ENCODE results near the gene HDAC11.
A peak's percentile ranks its signal among the peaks of the same experiment; 100 is the strongest.
"Not testable (repeated sequence)": the region's sequence is repeated elsewhere in the genome, so short reads cannot be mapped to it uniquely, and the experiment has no call there.

HDAC11 gene

GRCh38 chr3:13507570-13508339 is 27.6 kb downstream of the HDAC11 start:
- no peak for DNase-seq (ENCODE audit: low spot score)

- no peak for DNase-seq (ENCODE audit: low spot score)
Observed at GRCh38 chr3:13508496-13508895, 28.4 kb downstream of the HDAC11 start.

- peak; percentile 61 for DNase-seq (ENCODE audit: low spot score)
Observed at GRCh38 chr3:13509059-13509815, 29.1 kb downstream of the HDAC11 start.

GRCh38 chr3:13509816-13510192 is 29.7 kb downstream of the HDAC11 start:
- DNase-seq (ENCODE audit: low spot score): no peak

GRCh38 chr3:13512451-13512850 is 32.3 kb downstream of the HDAC11 start:
- DNase-seq (ENCODE audit: low spot score): no peak

GRCh38 chr3:13513051-13513912 is 33.2 kb downstream of the HDAC11 start:
- DNase-seq (ENCODE audit: low spot score): no peak

- no peak for DNase-seq (ENCODE audit: low spot score)
Observed at GRCh38 chr3:13513913-13514517, 33.9 kb downstream of the HDAC11 start.

GRCh38 chr3:13514639-13515435 is 34.7 kb downstream of the HDAC11 start:
- DNase-seq (ENCODE audit: low spot score): no peak

- DNase-seq (ENCODE audit: low spot score): no peak
Observed at GRCh38 chr3:13515786-13516759, 36.0 kb downstream of the HDAC11 start.

- no peak for DNase-seq (ENCODE audit: low spot score)
Observed at GRCh38 chr3:13516760-13517135, 36.6 kb downstream of the HDAC11 start.

- DNase-seq (ENCODE audit: low spot score): no peak
Observed at GRCh38 chr3:13517253-13517977, 37.3 kb downstream of the HDAC11 start.

GRCh38 chr3:13518516-13518953 is 38.4 kb downstream of the HDAC11 start:
- DNase-seq (ENCODE audit: low spot score): no peak

GRCh38 chr3:13519006-13519791 is 39.1 kb downstream of the HDAC11 start:
- DNase-seq (ENCODE audit: low spot score): no peak

- DNase-seq (ENCODE audit: low spot score): no peak
Observed at GRCh38 chr3:13520326-13520880, 40.3 kb downstream of the HDAC11 start.

- no peak for DNase-seq (ENCODE audit: low spot score)
Observed at GRCh38 chr3:13521309-13521708, 41.2 kb downstream of the HDAC11 start.

- DNase-seq (ENCODE audit: low spot score): not testable (repeated sequence)
Observed at GRCh38 chr3:13521749-13522148, 41.6 kb downstream of the HDAC11 start.

GRCh38 chr3:13522236-13522635 is 42.1 kb downstream of the HDAC11 start:
- DNase-seq (ENCODE audit: low spot score): no peak

GRCh38 chr3:13524979-13525669 is 45.0 kb downstream of the HDAC11 start:
- DNase-seq (ENCODE audit: low spot score): no peak
